ENCODE measurements around the gene KCNIP3. TPM values are rescaled to one million over a fixed set of nuclear protein-coding genes. Genes with fewer than 3 reads are reported as not detected.

KCNIP3 gene
- total and polyA plus RNA-seq, 8 donors = 3.5 to 7.5 (median 3.6) TPM

GRCh38 chr2:95301876-95302641 is 4.9 kb downstream of the KCNIP3 start:
- intact Hi-C loops (cut with DNase I) = no loop called here
- peaks cover 13 to 31% (median 18%) of the 10 kb centered on the region in 3 donors for H3K4me1 ChIP-seq
- H3K36me3 ChIP-seq = no peaks in the 10 kb centered on the region
- no peak overlapping the region for H3K27ac ChIP-seq
- no peak overlapping the region for H3K4me3 ChIP-seq
- H3K9me3 ChIP-seq = no peaks in the 10 kb centered on the region
- FAIRE-seq = no peak
- TF ChIP-seq, protein P1, sequence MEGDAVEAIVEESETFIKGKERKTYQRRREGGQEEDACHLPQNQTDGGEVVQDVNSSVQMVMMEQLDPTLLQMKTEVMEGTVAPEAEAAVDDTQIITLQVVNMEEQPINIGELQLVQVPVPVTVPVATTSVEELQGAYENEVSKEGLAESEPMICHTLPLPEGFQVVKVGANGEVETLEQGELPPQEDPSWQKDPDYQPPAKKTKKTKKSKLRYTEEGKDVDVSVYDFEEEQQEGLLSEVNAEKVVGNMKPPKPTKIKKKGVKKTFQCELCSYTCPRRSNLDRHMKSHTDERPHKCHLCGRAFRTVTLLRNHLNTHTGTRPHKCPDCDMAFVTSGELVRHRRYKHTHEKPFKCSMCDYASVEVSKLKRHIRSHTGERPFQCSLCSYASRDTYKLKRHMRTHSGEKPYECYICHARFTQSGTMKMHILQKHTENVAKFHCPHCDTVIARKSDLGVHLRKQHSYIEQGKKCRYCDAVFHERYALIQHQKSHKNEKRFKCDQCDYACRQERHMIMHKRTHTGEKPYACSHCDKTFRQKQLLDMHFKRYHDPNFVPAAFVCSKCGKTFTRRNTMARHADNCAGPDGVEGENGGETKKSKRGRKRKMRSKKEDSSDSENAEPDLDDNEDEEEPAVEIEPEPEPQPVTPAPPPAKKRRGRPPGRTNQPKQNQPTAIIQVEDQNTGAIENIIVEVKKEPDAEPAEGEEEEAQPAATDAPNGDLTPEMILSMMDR (IDR thresholded peaks at IDR 0.05) = no peak
- ATAC-seq = no peak
- H3K27me3 ChIP-seq = no peaks in the 10 kb centered on the region
- DNase-seq = no peak
- 82 to 83% methylated on average over 17 of the region's 17 CpGs for WGBS, 2 donors

GRCh38 chr2:95303191-95303919 is 6.2 kb downstream of the KCNIP3 start:
- TF ChIP-seq, protein P1 (IDR thresholded peaks at IDR 0.05) = no peak
- H3K27me3 ChIP-seq = no peaks in the 10 kb centered on the region
- DNase-seq (no peak), ATAC-seq (no peak), FAIRE-seq (no peak)
- H3K9me3 ChIP-seq = no peaks in the 10 kb centered on the region
- H3K36me3 ChIP-seq = no peaks in the 10 kb centered on the region
- H3K4me1 ChIP-seq = peaks cover 13 to 31% (median 18%) of the 10 kb centered on the region in 3 donors
- no peak overlapping the region for H3K4me3 ChIP-seq
- intact Hi-C loops (cut with DNase I) = no loop called here
- no peak overlapping the region for H3K27ac ChIP-seq
- 83 to 85% methylated on average over 19 of the region's 19 CpGs for WGBS, 2 donors

GRCh38 chr2:95305380-95306061 is 8.4 kb downstream of the KCNIP3 start:
- Histone ChIP-seq H3K36me3 (no peaks in the 10 kb centered on the region), H3K4me1 (peaks cover 13 to 31% (median 16%) of the 10 kb centered on the region in 3 donors), H3K27ac (peak overlapping the region; percentile 60 to 75 (median 66)), H3K27me3 (no peaks in the 10 kb centered on the region), H3K9me3 (no peaks in the 10 kb centered on the region), H3K4me3 (peak overlapping the region in 1 of 4 donors; percentile 7)
- TF ChIP-seq, protein P1 (IDR thresholded peaks at IDR 0.05) = no peak
- WGBS, 2 donors = 8 to 14% methylated on average over 15 of the region's 15 CpGs
- no peak for FAIRE-seq
- intact Hi-C loops (cut with DNase I) = no loop called here
- DNase-seq = peak in 4 of 6 donors; percentile 77 to 88 (median 79)
- peak; percentile 87 to 92 (median 88) for ATAC-seq

DNA sequence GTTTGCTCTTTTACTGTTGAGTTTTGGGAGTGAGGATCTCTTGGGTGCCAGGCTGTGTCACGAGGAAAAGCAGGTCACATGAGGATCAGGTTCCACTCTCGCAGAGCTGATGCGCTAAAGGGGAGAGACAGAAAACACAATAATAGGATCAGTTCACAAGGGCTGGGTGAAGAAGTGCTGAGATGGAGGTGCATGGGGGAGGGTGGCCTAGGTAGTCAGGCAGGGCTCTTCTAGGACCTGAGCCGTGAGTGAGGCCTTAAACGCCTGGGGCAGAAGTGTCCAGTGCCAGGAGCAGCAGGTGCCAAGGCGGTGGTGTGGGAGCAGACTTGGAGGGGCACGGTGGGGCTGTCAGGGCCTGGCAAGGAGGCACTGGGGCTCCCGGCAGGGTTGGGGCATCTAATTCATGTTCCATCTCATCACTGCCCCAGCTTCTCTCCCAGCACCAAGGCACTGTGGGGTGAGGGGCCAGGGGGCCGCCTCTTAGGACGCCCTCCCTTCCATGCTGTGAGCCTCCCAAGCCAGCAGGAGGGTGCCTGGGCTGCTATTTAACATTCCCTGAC is 9.3 kb downstream of the KCNIP3 start:
- no peaks in the 10 kb centered on the region for H3K36me3 ChIP-seq
- ATAC-seq (peak in 3 of 4 donors; percentile 2 to 13 (median 8)), FAIRE-seq (no peak), DNase-seq (no peak)
- no peaks in the 10 kb centered on the region for H3K9me3 ChIP-seq
- H3K4me3 ChIP-seq = no peak overlapping the region
- 66 to 73% methylated on average over 10 of the region's 10 CpGs for WGBS, 2 donors
- intact Hi-C loops (cut with DNase I) = no loop called here
- TF ChIP-seq, protein P1 (IDR thresholded peaks at IDR 0.05) = no peak
- H3K4me1 ChIP-seq = peaks cover 13 to 31% (median 14%) of the 10 kb centered on the region in 3 donors
- H3K27me3 ChIP-seq = no peaks in the 10 kb centered on the region
- peak overlapping the region in 3 of 4 donors; percentile 44 to 75 (median 69) for H3K27ac ChIP-seq

Measured in pancreas (tissue), 10 donors.